ENCODE data around the gene ZNF689.

The ZNF689 gene

DNA sequence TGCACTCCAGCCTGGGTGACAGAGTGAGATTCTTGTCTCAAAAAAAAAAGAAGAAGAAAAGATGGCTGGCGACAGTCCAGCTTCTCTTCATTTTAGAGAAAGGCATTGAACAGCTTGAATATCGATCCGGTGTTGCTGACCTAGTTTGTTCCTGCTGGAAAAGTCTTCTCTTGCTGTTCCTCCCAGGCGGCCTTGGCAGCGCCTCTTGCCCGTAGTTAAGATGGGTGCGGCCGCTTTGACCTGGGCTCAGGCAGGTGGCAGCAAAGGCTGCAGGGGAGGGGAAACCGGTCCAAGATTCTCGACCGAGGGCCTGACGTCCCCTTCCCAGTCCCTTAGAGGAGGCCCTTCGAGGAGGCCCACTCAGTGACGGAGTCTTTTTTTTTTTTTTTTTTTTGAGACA, 48.2 kb downstream of the ZNF689 start:
- no peaks in the 10 kb centered on the region for H3K27me3 ChIP-seq (ENCODE audit: control insufficient read depth, insufficient read depth, low read length)
- H3K27ac ChIP-seq (ENCODE audit: low read depth, low read length): no peak overlapping the region
- no peak overlapping the region for H3K4me3 ChIP-seq (ENCODE audit: low read length)
- H3K4me1 ChIP-seq (ENCODE audit: control insufficient read depth, insufficient read depth, low read length): peaks cover 5% of the 10 kb centered on the region
- H3K36me3 ChIP-seq (ENCODE audit: control insufficient read depth, insufficient read depth, low read length): no peaks in the 10 kb centered on the region
- H3K9ac ChIP-seq (ENCODE audit: low read length): no peak overlapping the region

DNA sequence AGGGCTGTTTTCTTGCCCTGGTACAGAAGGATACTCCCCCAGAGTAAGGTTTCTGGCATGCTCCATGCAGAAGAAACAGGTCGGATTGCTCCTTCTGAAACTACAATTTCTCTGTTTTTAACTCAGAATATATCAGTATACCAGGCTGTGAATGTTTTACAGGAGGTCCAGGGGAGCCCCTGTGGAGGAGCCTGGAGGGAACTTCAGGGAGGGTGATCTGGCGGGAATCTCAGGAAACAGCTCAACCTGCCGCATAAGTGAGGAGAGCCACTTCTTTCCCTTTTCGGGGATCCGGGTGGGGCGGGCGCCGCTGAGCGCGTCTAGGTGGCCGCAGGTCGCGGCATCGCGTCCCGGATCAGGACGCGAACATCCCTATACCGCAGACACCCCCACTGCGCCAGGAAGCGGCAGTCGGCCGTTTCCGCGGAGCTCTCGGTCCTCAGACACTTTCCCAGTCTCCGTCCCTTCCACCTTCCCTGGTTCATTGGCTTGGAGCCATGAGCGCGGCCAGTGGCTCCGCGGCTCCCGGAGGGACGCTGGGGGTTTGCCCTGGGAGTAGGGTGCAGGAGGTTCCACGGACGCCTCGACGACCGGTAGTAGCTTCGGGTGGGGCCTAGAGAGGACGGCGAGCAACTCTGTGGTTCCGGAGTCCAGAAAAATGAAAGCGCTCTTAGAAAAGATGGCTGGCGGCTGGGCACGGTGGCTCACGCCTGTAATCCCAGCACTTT, 48.9 kb downstream of the ZNF689 start:
- peak overlapping the region; percentile 24 for H3K27ac ChIP-seq (ENCODE audit: low read depth, low read length)
- H3K4me3 ChIP-seq (ENCODE audit: low read length): peak overlapping the region; percentile 73
- peaks cover 5% of the 10 kb centered on the region for H3K4me1 ChIP-seq (ENCODE audit: control insufficient read depth, insufficient read depth, low read length)
- H3K36me3 ChIP-seq (ENCODE audit: control insufficient read depth, insufficient read depth, low read length): no peaks in the 10 kb centered on the region
- peak overlapping the region; percentile 78 for H3K9ac ChIP-seq (ENCODE audit: low read length)
- H3K27me3 ChIP-seq (ENCODE audit: control insufficient read depth, insufficient read depth, low read length): no peaks in the 10 kb centered on the region

GRCh38 chr16:30559690-30560089, 50.5 kb downstream of the ZNF689 start:
- no peaks in the 10 kb centered on the region for H3K27me3 ChIP-seq (ENCODE audit: control insufficient read depth, insufficient read depth, low read length)
- no peak overlapping the region for H3K4me3 ChIP-seq (ENCODE audit: low read length)
- H3K9ac ChIP-seq (ENCODE audit: low read length): no peak overlapping the region
- peaks cover 2% of the 10 kb centered on the region for H3K36me3 ChIP-seq (ENCODE audit: control insufficient read depth, insufficient read depth, low read length)
- H3K4me1 ChIP-seq (ENCODE audit: control insufficient read depth, insufficient read depth, low read length): peaks cover 5% of the 10 kb centered on the region
- H3K27ac ChIP-seq (ENCODE audit: low read depth, low read length): no peak overlapping the region

- peak overlapping the region; percentile 85 for H3K27ac ChIP-seq (ENCODE audit: low read depth, low read length)
- H3K9ac ChIP-seq (ENCODE audit: low read length): peak overlapping the region; percentile 49
- H3K27me3 ChIP-seq (ENCODE audit: control insufficient read depth, insufficient read depth, low read length): no peaks in the 10 kb centered on the region
- H3K4me3 ChIP-seq (ENCODE audit: low read length): peak overlapping the region; percentile 52
- H3K4me1 ChIP-seq (ENCODE audit: control insufficient read depth, insufficient read depth, low read length): peaks cover 5% of the 10 kb centered on the region
- peaks cover 4% of the 10 kb centered on the region for H3K36me3 ChIP-seq (ENCODE audit: control insufficient read depth, insufficient read depth, low read length)
Observed at GRCh38 chr16:30558789-30559377, 51.3 kb downstream of the ZNF689 start.

- H3K4me3 ChIP-seq (ENCODE audit: low read length): peak within 1 kb of the TSS; percentile 60
- peaks cover 4% of the 10 kb centered on the region for H3K36me3 ChIP-seq (ENCODE audit: control insufficient read depth, insufficient read depth, low read length)
- no peaks in the 10 kb centered on the region for H3K27me3 ChIP-seq (ENCODE audit: control insufficient read depth, insufficient read depth, low read length)
- peak within 1 kb of the TSS; percentile 88 for H3K9ac ChIP-seq (ENCODE audit: low read length)
- peak within 1 kb of the TSS; percentile 85 for H3K27ac ChIP-seq (ENCODE audit: low read depth, low read length)
- peaks cover 5% of the 10 kb centered on the region for H3K4me1 ChIP-seq (ENCODE audit: control insufficient read depth, insufficient read depth, low read length)
Observed at GRCh38 chr16:30557957-30558788, 52.0 kb downstream of the ZNF689 start, which contains the start of gene ZNF764. Gene ZNF764 (minus strand): TSS chr16:30558374. CDS start chr16:30558182, 192 bp downstream.

DNA sequence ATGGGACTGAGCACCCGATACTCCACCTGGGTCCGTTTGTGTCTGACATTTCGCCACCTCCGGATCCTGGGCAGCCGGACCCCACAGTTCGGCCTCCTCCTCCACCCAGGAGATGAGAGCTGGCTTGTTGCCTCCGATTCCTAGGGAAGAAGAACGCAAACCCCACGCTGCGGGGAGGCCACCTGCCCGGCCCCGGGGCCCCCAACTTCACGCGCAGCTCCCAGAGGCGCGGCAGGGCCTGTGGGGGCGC, 52.6 kb downstream of the ZNF689 start:
- H3K27me3 ChIP-seq (ENCODE audit: control insufficient read depth, insufficient read depth, low read length): no peaks in the 10 kb centered on the region
- H3K27ac ChIP-seq (ENCODE audit: low read depth, low read length): peak overlapping the region; percentile 85
- peaks cover 4% of the 10 kb centered on the region for H3K36me3 ChIP-seq (ENCODE audit: control insufficient read depth, insufficient read depth, low read length)
- peaks cover 5% of the 10 kb centered on the region for H3K4me1 ChIP-seq (ENCODE audit: control insufficient read depth, insufficient read depth, low read length)
- H3K4me3 ChIP-seq (ENCODE audit: low read length): peak overlapping the region; percentile 60
- peak overlapping the region; percentile 88 for H3K9ac ChIP-seq (ENCODE audit: low read length)

- Histone ChIP-seq H3K9ac (ENCODE audit: low read length) (no peak overlapping the region), H3K36me3 (ENCODE audit: control insufficient read depth, insufficient read depth, low read length) (peaks cover 4% of the 10 kb centered on the region), H3K27ac (ENCODE audit: low read depth, low read length) (no peak overlapping the region), H3K4me1 (ENCODE audit: control insufficient read depth, insufficient read depth, low read length) (peaks cover 5% of the 10 kb centered on the region), H3K4me3 (ENCODE audit: low read length) (peak overlapping the region; percentile 21), H3K27me3 (ENCODE audit: control insufficient read depth, insufficient read depth, low read length) (no peaks in the 10 kb centered on the region)
Observed at GRCh38 chr16:30556125-30556473, 54.1 kb downstream of the ZNF689 start.

DNA sequence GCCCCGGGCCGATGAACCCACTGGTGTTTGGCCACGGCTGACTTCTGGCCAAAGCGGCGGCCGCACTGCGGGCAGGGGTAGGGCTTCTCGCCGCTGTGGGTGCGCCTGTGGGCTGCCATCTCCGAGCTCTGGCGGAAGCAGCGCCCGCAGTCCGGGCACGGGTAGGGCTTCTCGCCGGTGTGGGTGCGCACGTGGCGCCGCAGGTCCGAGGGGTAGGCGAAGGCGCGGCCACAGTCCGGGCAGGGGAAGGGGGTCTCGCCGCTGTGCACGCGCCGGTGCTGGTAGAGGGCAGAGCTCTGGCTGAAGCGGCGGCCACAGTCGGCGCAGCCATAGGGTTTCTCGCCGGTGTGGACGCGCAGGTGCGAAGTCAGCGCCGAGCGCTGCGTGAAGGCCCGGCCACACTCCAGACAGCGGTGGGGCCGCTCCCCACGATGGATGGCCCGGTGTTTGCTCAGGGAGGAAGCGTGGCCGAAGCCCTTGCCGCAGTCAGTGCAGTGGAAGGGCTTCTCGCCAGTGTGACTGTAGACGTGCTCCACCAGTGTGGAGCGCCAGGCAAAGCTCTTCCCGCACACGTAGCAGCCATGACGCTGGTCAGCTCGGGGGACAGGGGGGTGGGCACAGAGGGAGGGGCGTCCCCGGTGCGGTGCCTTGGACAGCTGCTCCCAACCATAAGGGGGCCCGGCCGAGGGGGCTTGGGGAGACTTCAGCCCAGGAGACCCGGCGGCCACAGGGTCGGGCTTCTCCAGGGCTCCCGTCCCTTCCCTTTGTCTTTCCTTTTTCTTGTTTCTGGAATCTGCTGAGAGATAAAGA, 54.7 kb downstream of the ZNF689 start:
- H3K27me3 ChIP-seq (ENCODE audit: control insufficient read depth, insufficient read depth, low read length): no peaks in the 10 kb centered on the region
- H3K9ac ChIP-seq (ENCODE audit: low read length): no peak overlapping the region
- no peak overlapping the region for H3K4me3 ChIP-seq (ENCODE audit: low read length)
- H3K36me3 ChIP-seq (ENCODE audit: control insufficient read depth, insufficient read depth, low read length): peaks cover 4% of the 10 kb centered on the region
- H3K27ac ChIP-seq (ENCODE audit: low read depth, low read length): no peak overlapping the region
- peaks cover 5% of the 10 kb centered on the region for H3K4me1 ChIP-seq (ENCODE audit: control insufficient read depth, insufficient read depth, low read length)

DNA sequence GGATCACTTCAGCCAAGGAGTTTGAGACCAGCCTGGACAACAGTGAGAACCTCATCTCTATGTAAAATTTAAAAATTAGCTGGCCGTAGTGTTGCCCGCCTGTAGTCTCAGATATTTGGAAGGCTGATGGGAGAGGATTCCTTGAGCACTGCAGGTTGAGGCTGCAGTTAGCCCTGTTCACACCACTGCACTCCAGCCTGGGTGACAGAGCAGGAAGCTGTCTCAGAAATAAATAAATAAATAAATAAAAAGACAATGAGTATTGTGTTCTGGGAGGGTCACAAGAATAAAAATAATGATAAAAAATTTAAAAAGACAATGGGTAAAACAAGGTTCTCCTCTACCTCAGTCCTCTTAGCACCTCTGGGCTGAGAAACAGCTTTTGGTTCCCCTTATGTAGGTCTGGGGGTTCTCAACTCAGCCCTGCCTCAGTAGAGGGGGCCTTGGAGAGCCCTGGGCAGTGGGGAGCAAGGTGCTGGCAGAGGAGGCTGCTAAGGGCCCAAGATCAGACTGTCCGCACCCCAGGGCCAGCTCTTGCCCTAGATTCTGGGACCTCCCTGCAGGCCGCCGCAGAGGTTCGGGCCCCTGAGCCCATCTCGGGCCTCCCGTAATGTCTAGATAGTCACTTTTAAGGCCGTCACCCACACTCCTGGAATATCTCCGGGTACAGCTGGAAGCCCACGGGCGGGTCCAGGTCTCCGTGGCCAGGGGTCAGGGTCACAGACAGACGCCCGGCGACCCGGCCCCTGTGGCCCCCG, 55.5 kb downstream of the ZNF689 start:
- Histone ChIP-seq H3K9ac (ENCODE audit: low read length) (no peak overlapping the region), H3K4me3 (ENCODE audit: low read length) (no peak overlapping the region), H3K4me1 (ENCODE audit: control insufficient read depth, insufficient read depth, low read length) (peaks cover 5% of the 10 kb centered on the region), H3K27me3 (ENCODE audit: control insufficient read depth, insufficient read depth, low read length) (no peaks in the 10 kb centered on the region), H3K27ac (ENCODE audit: low read depth, low read length) (no peak overlapping the region), H3K36me3 (ENCODE audit: control insufficient read depth, insufficient read depth, low read length) (peaks cover 4% of the 10 kb centered on the region)

DNA sequence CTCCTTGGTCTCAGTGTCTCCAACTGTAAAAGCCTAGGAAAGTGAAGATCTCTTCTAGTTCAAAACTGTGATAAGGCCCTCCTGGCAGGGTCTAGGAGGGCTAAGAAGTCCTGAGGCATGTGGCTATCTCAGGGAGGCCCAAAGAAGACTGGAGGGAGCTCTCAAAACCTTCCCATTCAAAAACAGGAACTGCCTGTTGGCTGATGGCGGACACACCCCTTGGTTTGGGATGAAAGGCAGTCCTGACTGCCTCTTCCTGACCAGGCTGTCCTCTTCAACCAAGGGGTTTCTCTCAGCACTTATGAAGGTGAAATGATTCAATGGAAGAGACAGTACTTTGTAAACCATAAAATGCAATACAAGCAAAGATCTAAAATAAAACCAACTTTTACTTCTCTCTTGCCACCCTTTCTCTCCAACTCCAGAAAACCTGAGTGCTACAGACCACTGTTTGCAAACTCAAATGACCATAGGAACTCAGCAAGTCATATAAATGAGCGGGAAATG, 56.7 kb downstream of the ZNF689 start:
- Histone ChIP-seq H3K27ac (ENCODE audit: low read depth, low read length) (no peak overlapping the region), H3K4me1 (ENCODE audit: control insufficient read depth, insufficient read depth, low read length) (peaks cover 5% of the 10 kb centered on the region), H3K36me3 (ENCODE audit: control insufficient read depth, insufficient read depth, low read length) (peaks cover 4% of the 10 kb centered on the region), H3K9ac (ENCODE audit: low read length) (no peak overlapping the region), H3K27me3 (ENCODE audit: control insufficient read depth, insufficient read depth, low read length) (no peaks in the 10 kb centered on the region), H3K4me3 (ENCODE audit: low read length) (no peak overlapping the region)

DNA sequence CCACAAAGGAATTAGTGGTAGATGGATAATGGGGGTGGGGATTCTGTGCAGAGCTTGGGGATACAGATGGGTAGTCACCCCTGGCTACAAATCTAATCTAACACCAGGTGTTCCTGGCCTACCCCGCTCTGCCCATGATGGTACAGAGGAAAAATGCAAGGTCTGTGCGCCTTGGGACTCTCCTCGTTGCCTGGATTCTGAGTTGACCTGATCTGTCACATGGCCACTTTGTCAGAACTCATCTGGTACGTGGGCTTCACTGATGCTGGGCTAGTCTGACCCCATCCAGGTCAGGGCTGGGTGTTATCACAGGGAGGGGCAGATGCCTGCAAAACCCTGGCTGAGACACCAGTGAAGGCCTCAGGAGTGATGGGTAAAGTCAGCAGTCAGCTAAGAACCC, 57.2 kb downstream of the ZNF689 start:
- Histone ChIP-seq H3K27me3 (ENCODE audit: control insufficient read depth, insufficient read depth, low read length) (no peaks in the 10 kb centered on the region), H3K27ac (ENCODE audit: low read depth, low read length) (no peak overlapping the region), H3K4me3 (ENCODE audit: low read length) (no peak overlapping the region), H3K36me3 (ENCODE audit: control insufficient read depth, insufficient read depth, low read length) (peaks cover 4% of the 10 kb centered on the region), H3K9ac (ENCODE audit: low read length) (no peak overlapping the region), H3K4me1 (ENCODE audit: control insufficient read depth, insufficient read depth, low read length) (peaks cover 5% of the 10 kb centered on the region)
